GM03348 (cell line): ENCODE measurements around the gene PRRC2A.

ENCODE experiments used
- DNase-seq: peaks from one replicate; pipeline ENCODE4 v3.0.0; 2012; ENCODE audit warnings: low spot score

Gene PRRC2A

GRCh38 chr6:31626952-31627351 lies 6.4 kb downstream of the PRRC2A start:
- no peak for DNase-seq

DNA sequence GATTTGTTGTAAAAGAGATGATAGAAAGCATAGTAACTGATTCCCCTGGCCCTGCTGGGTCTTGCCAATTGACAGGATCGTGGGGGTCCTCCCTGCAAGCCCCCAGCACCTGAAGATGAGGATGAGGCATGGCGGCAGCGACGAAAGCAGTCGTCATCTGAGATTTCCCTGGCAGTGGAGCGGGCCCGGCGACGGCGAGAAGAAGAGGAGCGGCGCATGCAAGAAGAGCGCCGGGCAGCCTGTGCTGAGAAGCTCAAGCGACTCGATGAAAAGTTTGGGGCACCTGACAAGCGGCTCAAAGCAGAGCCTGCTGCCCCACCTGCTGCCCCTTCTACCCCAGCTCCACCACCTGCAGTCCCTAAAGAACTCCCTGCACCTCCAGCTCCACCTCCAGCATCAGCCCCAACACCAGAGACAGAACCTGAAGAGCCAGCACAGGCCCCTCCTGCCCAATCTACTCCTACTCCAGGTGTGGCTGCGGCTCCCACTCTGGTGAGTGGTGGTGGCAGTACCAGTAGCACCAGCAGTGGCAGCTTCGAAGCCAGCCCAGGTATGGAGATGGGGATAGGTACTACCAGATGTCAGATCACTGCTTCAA lies 7.3 kb downstream of the PRRC2A start:
- DNase-seq = no peak

DNA sequence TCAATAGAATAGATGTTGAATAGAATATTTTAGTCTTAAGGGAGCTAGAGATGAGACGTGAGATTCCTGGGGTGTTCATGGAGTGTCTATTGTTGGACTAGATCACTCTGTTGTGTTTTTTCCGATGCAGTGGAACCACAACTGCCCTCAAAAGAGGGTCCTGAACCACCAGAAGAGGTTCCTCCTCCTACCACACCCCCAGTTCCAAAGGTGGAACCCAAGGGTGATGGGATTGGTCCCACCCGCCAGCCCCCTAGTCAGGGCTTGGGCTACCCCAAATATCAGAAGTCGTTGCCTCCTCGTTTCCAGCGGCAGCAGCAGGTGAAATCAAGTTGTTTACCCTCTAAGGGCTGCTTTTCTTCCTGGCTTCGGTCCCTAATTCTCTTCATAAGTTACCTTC lies 8.5 kb downstream of the PRRC2A start:
- DNase-seq = no peak

GRCh38 chr6:31630177-31630934 lies 9.8 kb downstream of the PRRC2A start:
- DNase-seq = no peak

GRCh38 chr6:31631209-31631608 lies 10.7 kb downstream of the PRRC2A start:
- no peak for DNase-seq

GRCh38 chr6:31631681-31632278 lies 11.3 kb downstream of the PRRC2A start:
- no peak for DNase-seq

- DNase-seq = no peak
Observed at GRCh38 chr6:31632279-31632946, 11.9 kb downstream of the PRRC2A start.

GRCh38 chr6:31633447-31633846 lies 12.9 kb downstream of the PRRC2A start:
- DNase-seq = no peak

GRCh38 chr6:31634131-31634530 lies 13.6 kb downstream of the PRRC2A start:
- no peak for DNase-seq

DNA sequence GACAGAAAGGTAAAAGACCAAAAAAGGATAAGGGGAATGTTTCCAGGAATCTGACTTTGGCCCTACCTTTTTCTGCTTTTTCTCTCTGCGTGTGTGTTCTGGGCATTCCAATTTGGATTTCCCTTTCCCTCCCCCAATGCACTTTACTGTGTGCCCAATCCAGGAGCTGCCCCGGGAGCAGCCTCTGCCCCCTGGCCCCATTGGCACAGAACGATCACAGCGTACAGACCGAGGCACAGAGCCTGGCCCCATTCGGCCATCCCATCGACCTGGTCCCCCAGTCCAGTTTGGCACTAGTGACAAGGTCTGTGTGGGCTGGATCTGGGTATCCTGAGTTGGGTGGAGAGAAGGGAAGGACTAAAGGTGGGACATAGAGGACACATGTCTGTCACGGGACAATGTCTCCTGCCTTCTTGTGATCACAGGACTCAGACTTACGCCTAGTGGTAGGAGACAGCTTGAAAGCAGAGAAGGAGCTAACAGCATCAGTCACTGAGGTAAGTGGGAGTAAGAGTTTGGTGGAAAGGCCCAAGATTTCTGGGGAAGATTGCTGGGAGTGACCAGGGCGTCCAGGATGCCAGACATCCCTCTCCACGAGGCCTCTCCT lies 14.6 kb downstream of the PRRC2A start:
- no peak for DNase-seq

DNA sequence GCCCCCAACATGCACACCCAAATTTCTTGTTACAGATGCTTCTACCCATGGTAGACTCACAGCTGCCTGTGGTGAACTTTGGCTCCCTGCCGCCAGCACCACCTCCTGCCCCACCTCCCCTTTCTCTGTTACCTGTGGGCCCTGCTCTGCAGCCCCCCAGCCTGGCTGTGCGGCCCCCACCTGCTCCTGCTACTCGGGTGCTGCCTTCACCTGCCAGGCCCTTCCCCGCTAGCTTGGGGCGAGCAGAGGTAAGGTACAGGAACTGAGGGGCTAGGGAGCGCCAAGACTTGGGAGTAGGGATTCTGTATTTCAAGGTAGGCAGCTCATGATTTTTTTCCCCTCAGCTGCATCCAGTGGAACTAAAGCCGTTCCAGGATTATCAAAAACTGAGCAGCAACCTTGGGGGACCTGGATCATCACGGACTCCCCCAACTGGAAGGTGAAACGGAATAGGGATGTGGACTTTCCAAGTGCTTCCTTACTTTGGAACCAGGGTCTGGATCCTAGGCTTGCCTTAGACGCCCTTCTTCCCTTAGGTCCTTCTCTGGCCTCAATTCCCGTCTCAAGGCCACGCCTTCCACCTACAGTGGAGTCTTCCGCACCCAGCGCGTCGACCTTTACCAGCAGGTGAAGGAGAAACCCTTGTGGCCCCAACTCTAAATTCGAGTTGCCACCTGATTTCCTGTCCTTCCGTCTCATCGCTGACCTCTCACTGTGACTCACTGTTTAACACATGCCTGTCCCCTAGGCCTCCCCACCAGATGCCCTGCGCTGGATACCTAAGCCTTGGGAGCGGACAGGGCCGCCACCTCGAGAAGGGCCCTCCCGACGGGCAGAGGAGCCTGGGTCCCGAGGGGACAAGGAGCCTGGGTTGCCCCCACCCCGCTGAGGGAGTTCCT lies 16.4 kb downstream of the PRRC2A start:
- DNase-seq = no peak

GRCh38 chr6:31639043-31639442 lies 18.5 kb downstream of the PRRC2A start:
- no peak for DNase-seq

DNA sequence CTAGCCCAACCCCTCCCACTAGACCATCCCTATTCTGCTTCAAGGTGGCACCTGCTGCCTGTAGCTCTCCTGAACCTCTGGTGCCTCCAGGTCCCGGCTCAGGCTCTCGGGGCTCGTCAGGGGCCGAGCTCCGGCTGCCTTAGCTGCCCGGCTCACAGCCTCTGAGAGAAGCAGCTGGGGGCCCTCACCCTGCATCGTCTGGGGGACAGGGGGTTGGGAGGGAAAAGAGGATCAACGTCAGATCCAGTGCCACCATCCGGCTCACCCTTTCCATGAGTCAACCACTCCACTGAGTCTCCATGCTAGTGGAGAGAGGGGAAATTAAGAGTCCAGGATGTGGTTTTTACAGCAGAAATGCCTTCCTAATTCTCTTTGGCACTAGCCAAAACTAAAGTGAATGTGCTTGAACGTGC lies 18.9 kb downstream of the PRRC2A start:
- peak; percentile 69 for DNase-seq

- DNase-seq = no peak
Observed at GRCh38 chr6:31640612-31641011, 20.1 kb downstream of the PRRC2A start.

GRCh38 chr6:31641370-31641769 lies 20.9 kb downstream of the PRRC2A start:
- DNase-seq = no peak

GRCh38 chr6:31642798-31643570 lies 22.5 kb downstream of the PRRC2A start:
- no peak for DNase-seq

GRCh38 chr6:31643818-31644454 lies 23.4 kb downstream of the PRRC2A start:
- DNase-seq = no peak

- no peak for DNase-seq
Observed at GRCh38 chr6:31645325-31645724, 24.8 kb downstream of the PRRC2A start.

DNA sequence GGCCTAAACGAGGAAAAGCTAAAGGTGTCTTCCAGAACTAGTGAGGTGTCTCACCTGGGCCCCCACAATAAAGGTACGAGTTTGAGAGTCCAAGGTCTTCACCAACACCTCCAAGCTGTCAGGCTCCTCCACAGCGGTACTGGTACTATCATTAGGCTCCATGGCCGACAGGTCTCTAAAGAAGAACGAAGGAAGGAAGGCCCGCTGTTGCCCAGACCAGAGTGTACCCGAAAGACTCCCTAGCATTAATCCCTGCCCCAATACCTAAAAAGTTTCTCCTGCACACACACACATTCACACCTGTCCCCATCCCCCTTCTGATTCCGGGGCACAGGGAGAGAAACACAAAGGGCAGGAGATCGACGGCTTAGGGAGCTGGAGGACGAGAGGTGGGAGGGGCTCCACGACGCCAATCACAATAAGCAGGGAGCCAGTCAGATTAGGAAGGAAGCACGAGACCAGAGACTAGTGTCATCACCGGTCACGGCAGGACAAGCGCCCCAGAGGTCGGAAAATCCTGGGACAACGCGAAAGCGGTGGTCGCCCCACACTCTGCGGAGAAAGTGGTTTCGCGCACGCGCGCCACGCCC lies 31.2 kb downstream of the PRRC2A start:
- DNase-seq = peak; percentile 86
